HepG2 (cell line): ENCODE data around the gene BCAR3. TPM values are rescaled to one million over a fixed set of nuclear protein-coding genes. Genes with fewer than 3 reads are reported as not detected.

ENCODE experiments used
- ATAC-seq: fragments of 200-7000 bp; cut with Tn5 transposase; 3 replicates; pipeline ENCODE4 v1.9.1; 2020; ENCODE audit warnings: mild to moderate bottlenecking, moderate library complexity
- BruUV-seq: library from RNA; stranded (reverse); fragments of 400-500 nt; replicated peaks from 2 replicates; lab custom pipeline; 2021; lab: Mats Ljungman, UMichigan
- CTCF ChIA-PET: fragments of 300-600 bp; formaldehyde crosslinking; extraction: SDS; loops from one replicate; lab custom pipeline; 2021; ENCODE audit warnings: low total read pairs, inconsistent platforms, low intra/inter-chr PET ratio; lab: Yijun Ruan, JAX
- POLR2A ChIA-PET: fragments of 350-600 bp; sonication (Branson Sonifier 250); formaldehyde crosslinking; loops from one replicate; lab custom pipeline; 2020; ENCODE audit warnings: antibody characterized with exemption, inconsistent platforms; lab: Yijun Ruan, JAX
- DNase-seq: peaks from one replicate; pipeline ENCODE4 v3.0.0-alpha.2; 2015; ENCODE audit warnings: low spot score
- FAIRE-seq: peaks from 3 replicates; lab custom pipeline; 2011; peaks lifted over from hg19 to GRCh38; lab: Jason Lieb, UNC
- H2AFZ ChIP-seq: one replicate; pipeline ENCODE4 v1.6.1; 2011; ENCODE audit warnings: low read length, inconsistent platforms
- H3K27ac ChIP-seq: fragments of 300-600 bp; 3 replicates; pipeline ENCODE4 v1.8.0; 2011; ENCODE audit warnings: mixed run types, mild to moderate bottlenecking, mixed read lengths, low read length, inconsistent platforms; ENCODE audit not compliant: insufficient read depth; ENCODE audit errors: extremely low read length
- H3K27me3 ChIP-seq, 2 experiments: fragments of 200-600 bp in 1 of 2; 2 replicates in 1 of 2; 3 replicates in 1 of 2; pipeline versions ENCODE4 v1.6.0 to v1.8.0; 2011; ENCODE audit warnings: low read length in 2 of 2, mild to moderate bottlenecking in 2 of 2, moderate library complexity in 2 of 2, inconsistent platforms in 1 of 2; ENCODE audit not compliant: insufficient read depth in 2 of 2, control insufficient read depth in 1 of 2
- H3K36me3 ChIP-seq, 2 experiments: fragments of 200-600 bp in 1 of 2; replicated peaks in 1 of 2; 2 replicates in 1 of 2; 3 replicates in 1 of 2; pipeline versions ENCODE4 v1.5.1 to v1.8.0; 2011; ENCODE audit warnings: low read length in 2 of 2, inconsistent platforms in 1 of 2; ENCODE audit not compliant: insufficient read depth in 2 of 2, control insufficient read depth in 1 of 2
- H3K4me1 ChIP-seq: 2 replicates; pipeline ENCODE4 v1.5.1; 2012; ENCODE audit warnings: low read length, inconsistent platforms; ENCODE audit not compliant: insufficient read depth
- H3K4me2 ChIP-seq: 2 replicates; pipeline ENCODE4 v1.6.0; 2011; ENCODE audit warnings: low read depth, low read length, inconsistent platforms
- H3K4me3 ChIP-seq, 3 experiments: fragments of 200-600 bp in 1 of 3; sonication (generic), shearing (Covaris generic) in 1 of 3; replicated peaks in 1 of 3; 2 replicates each; pipeline ENCODE4 v1.5.1; 2011 to 2016; ENCODE audit warnings: low read length in 3 of 3, inconsistent platforms in 2 of 3, low read depth in 2 of 3, mild to moderate bottlenecking in 2 of 3, control low read depth in 1 of 3, mixed read lengths in 1 of 3; ENCODE audit not compliant: insufficient read depth in 1 of 3
- H3K79me2 ChIP-seq: one replicate; pipeline ENCODE4 v1.6.1; 2011; ENCODE audit warnings: low read length, inconsistent platforms; ENCODE audit not compliant: insufficient read depth
- H3K9ac ChIP-seq: 2 replicates; pipeline ENCODE4 v1.6.0; 2011; ENCODE audit warnings: mild to moderate bottlenecking, low read depth, low read length, inconsistent platforms; ENCODE audit not compliant: insufficient read depth
- H3K9me3 ChIP-seq: 2 replicates; pipeline ENCODE4 v1.5.1; 2012; ENCODE audit warnings: mild to moderate bottlenecking, low read length
- H4K20me1 ChIP-seq: 2 replicates; pipeline ENCODE4 v1.6.0; 2011; ENCODE audit warnings: inconsistent platforms, mild to moderate bottlenecking, low read length, moderate library complexity; ENCODE audit not compliant: insufficient read depth
- AGO1 ChIP-seq: fragments of 200-400 bp; formaldehyde crosslinking; IDR thresholded peaks from 2 replicates; pipeline ENCODE4 v1.6.1; 2017; ENCODE audit warnings: mild to moderate bottlenecking, low read depth, low read length, moderate library complexity; ENCODE audit not compliant: poor library complexity, severe bottlenecking
- ATF7-NPFF ChIP-seq: sonication (generic); formaldehyde crosslinking; IDR thresholded peaks from 2 replicates; pipeline ENCODE4 v1.8.1; 2023; ENCODE audit warnings: mild to moderate bottlenecking, low read depth, missing genetic modification reagents, moderate library complexity
- CAMTA2 ChIP-seq: sonication (generic); formaldehyde crosslinking; IDR thresholded peaks from 2 replicates; pipeline ENCODE4 v1.4.0; 2020; ENCODE audit warnings: mild to moderate bottlenecking, missing genetic modification reagents, borderline replicate concordance
- FOXK1 ChIP-seq: sonication (generic); formaldehyde crosslinking; IDR thresholded peaks from 2 replicates; pipeline ENCODE4 v1.4.0; 2020; ENCODE audit warnings: low read depth, missing genetic modification reagents, borderline replicate concordance
- KLF13 ChIP-seq: sonication (generic); formaldehyde crosslinking; IDR thresholded peaks from 2 replicates; pipeline ENCODE4 v1.4.0; 2020; ENCODE audit warnings: mild to moderate bottlenecking, missing genetic modification reagents
- MAX ChIP-seq: IDR thresholded peaks from 2 replicates; pipeline ENCODE4 v1.6.1; 2012; ENCODE audit warnings: inconsistent platforms
- NFE2 ChIP-seq: sonication (generic); formaldehyde crosslinking; IDR thresholded peaks from 2 replicates; pipeline ENCODE4 v1.4.0; 2020; ENCODE audit warnings: missing genetic modification reagents
- NFRKB ChIP-seq: fragments of 450-650 bp; IDR thresholded peaks from 2 replicates; pipeline ENCODE4 v1.6.1; 2017
- RFX3 ChIP-seq: IDR thresholded peaks from 2 replicates; pipeline ENCODE4 v1.6.1; 2016; ENCODE audit warnings: missing biosample characterization, missing genetic modification reagents
- THAP11 ChIP-seq: IDR thresholded peaks from 2 replicates; pipeline ENCODE4 v1.6.1; 2016; ENCODE audit warnings: missing biosample characterization, missing genetic modification reagents
- ZFP36L2 ChIP-seq: sonication (generic); formaldehyde crosslinking; IDR thresholded peaks from 2 replicates; pipeline ENCODE4 v1.4.0; 2020; ENCODE audit warnings: missing genetic modification reagents
- ZNF605 ChIP-seq: sonication (generic); formaldehyde crosslinking; IDR thresholded peaks from 2 replicates; pipeline ENCODE4 v1.8.0; 2022; ENCODE audit warnings: mild to moderate bottlenecking, missing genetic modification reagents
- WGBS: methylation state at CpG from one replicate; pipeline ENCODE4 v1.1.6; 2017; ENCODE audit warnings: low lambda C conversion rate; 5-methylcytosine and 5-hydroxymethylcytosine counted together
- in situ Hi-C: cut with HindIII; loops from 2 replicates; pipeline ENCODE4 v1.10.0; 2017; ENCODE audit warnings: low pct_unique_long_range_greater_than_20kb; ENCODE audit not compliant: extremely low pct_ligation_motif_present
- intact Hi-C: fragments of 100-400 bp; cut with micrococcal nuclease; formaldehyde crosslinking; loops from one replicate; pipeline ENCODE4 v1.10.0; 2022; ENCODE audit not compliant: unreplicated experiment
- polyA plus RNA-seq, 8 experiments: library from polyadenylated mRNA; depleted of rRNA in 3 of 8; stranded (reverse) in 7 of 8; unstranded in 1 of 8; fragments of >200 nt; fragmentation: Illumina TruSeq in 4 of 8; extraction: Trizol in 4 of 8; gene quantifications; 2 replicates each; pipeline versions ENCODE4 v1.2.1 to v1.2.3, GENCODE V29; 2011 to 2016; ENCODE audit warnings: low read depth in 4 of 8, missing spikeins in 1 of 8, mixed read lengths in 1 of 8; ENCODE audit not compliant: insufficient read depth in 1 of 8
- total RNA-seq, 5 experiments: library from RNA; depleted of rRNA; stranded (reverse); fragments of >200 nt; fragmentation: Illumina TruSeq; extraction: Trizol; gene quantifications; 2 replicates each; pipeline ENCODE4 v1.2.3, GENCODE V29; 2016; ENCODE audit warnings: low read depth in 1 of 5
- TF ChIP-seq, protein P1 (sequence below): sonication (generic); formaldehyde crosslinking; IDR thresholded peaks from 2 replicates; pipeline ENCODE4 v1.9.0; 2021; ENCODE audit warnings: missing genetic modification reagents, borderline replicate concordance
- TF ChIP-seq, protein P2 (sequence below): sonication (generic); formaldehyde crosslinking; IDR thresholded peaks from 2 replicates; pipeline ENCODE4 v1.4.0; 2020; ENCODE audit warnings: missing genetic modification reagents
- TF ChIP-seq, protein P3 (sequence below): sonication (generic); formaldehyde crosslinking; IDR thresholded peaks from 2 replicates; pipeline ENCODE4 v1.5.0; 2020; ENCODE audit warnings: missing genetic modification reagents
- TF ChIP-seq, protein P4 (sequence below): sonication (generic); formaldehyde crosslinking; IDR thresholded peaks from 2 replicates; pipeline ENCODE4 v1.5.0; 2020; ENCODE audit warnings: mild to moderate bottlenecking, missing genetic modification reagents

BCAR3 gene
- total and polyA plus RNA-seq, 2 of the 13 experiments (the other 11 are each of a cell fraction or from before 2014, with no cell fraction given), result 3.6 to 4.8 TPM

- TF ChIP-seq, protein P1, sequence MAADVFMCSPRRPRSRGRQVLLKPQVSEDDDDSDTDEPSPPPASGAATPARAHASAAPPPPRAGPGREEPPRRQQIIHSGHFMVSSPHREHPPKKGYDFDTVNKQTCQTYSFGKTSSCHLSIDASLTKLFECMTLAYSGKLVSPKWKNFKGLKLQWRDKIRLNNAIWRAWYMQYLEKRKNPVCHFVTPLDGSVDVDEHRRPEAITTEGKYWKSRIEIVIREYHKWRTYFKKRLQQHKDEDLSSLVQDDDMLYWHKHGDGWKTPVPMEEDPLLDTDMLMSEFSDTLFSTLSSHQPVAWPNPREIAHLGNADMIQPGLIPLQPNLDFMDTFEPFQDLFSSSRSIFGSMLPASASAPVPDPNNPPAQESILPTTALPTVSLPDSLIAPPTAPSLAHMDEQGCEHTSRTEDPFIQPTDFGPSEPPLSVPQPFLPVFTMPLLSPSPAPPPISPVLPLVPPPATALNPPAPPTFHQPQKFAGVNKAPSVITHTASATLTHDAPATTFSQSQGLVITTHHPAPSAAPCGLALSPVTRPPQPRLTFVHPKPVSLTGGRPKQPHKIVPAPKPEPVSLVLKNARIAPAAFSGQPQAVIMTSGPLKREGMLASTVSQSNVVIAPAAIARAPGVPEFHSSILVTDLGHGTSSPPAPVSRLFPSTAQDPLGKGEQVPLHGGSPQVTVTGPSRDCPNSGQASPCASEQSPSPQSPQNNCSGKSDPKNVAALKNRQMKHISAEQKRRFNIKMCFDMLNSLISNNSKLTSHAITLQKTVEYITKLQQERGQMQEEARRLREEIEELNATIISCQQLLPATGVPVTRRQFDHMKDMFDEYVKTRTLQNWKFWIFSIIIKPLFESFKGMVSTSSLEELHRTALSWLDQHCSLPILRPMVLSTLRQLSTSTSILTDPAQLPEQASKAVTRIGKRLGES (CRISPR knock-in tag), result no peak
- TF ChIP-seq ATF7-NPFF (CRISPR knock-in tag) (no peak), THAP11 (CRISPR knock-in tag) (no peak)
Measured at GRCh38 chr1:93638981-93639380, 42.7 kb downstream of the BCAR3 start (continued).

DNA sequence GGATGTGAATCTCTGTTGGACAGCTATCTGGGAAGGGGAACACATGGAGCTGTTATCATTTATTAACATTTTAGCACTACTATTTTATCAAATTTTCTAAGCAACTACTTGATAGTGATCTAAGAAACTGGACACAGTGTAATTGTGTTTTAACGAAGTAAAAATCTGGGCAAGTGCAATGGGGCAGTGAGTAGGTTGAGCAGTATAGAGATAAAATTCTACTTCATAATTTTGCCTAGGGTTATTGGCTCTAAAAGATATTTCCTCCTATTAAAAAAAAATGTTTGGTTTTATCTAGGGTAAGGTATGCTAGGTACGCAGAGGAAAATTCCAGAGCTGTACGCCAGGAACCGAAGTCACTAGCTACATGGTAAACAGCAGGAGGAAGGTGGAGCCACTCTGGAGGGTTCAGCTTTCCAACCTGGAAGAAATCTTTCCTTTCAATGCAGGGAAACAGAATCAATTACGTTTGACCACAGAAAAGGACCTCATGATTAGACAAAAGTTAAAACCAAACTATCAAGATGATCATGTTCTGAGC lies 43.3 kb downstream of the BCAR3 start:
- H2AFZ ChIP-seq, result no peak overlapping the region

More for the DNA sequence above, 43.3 kb downstream of the BCAR3 start:
- Histone ChIP-seq H3K9me3 (no peaks in the 10 kb centered on the region), H4K20me1 (no peaks in the 10 kb centered on the region), H3K4me3 (no peak overlapping the region), H3K36me3 (peaks cover 0 to 25% of the 10 kb centered on the region in 2 experiments; a peak in 4 of 5 replicates), H3K4me1 (no peaks in the 10 kb centered on the region), H3K4me2 (no peak overlapping the region), H3K27me3 (no peaks in the 10 kb centered on the region), H3K79me2 (no peaks in the 10 kb centered on the region), H3K9ac (no peak overlapping the region), H3K27ac (no peak overlapping the region)
- WGBS, result 85% methylated on average over 5 of the region's 5 CpGs
- intact Hi-C loops, result no loop called here
- no TSS peak for BruUV-seq
- POLR2A ChIA-PET, result no interaction called here
- TF ChIP-seq KLF13 (CRISPR knock-in tag) (no peak), RFX3 (CRISPR knock-in tag) (no peak), ZFP36L2 (CRISPR knock-in tag) (no peak), FOXK1 (CRISPR knock-in tag) (no peak), AGO1 (no peak), ZNF605 (CRISPR knock-in tag) (no peak), NFRKB (no peak), MAX (no peak), NFE2 (CRISPR knock-in tag) (no peak), CAMTA2 (CRISPR knock-in tag) (no peak)
- TF ChIP-seq, protein P2, sequence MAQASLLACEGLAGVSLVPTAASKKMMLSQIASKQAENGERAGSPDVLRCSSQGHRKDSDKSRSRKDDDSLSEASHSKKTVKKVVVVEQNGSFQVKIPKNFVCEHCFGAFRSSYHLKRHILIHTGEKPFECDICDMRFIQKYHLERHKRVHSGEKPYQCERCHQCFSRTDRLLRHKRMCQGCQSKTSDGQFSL, result no peak
- TF ChIP-seq, protein P3, sequence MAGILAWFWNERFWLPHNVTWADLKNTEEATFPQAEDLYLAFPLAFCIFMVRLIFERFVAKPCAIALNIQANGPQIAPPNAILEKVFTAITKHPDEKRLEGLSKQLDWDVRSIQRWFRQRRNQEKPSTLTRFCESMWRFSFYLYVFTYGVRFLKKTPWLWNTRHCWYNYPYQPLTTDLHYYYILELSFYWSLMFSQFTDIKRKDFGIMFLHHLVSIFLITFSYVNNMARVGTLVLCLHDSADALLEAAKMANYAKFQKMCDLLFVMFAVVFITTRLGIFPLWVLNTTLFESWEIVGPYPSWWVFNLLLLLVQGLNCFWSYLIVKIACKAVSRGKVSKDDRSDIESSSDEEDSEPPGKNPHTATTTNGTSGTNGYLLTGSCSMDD (CRISPR knock-in tag), result no peak
- TF ChIP-seq, protein P4, sequence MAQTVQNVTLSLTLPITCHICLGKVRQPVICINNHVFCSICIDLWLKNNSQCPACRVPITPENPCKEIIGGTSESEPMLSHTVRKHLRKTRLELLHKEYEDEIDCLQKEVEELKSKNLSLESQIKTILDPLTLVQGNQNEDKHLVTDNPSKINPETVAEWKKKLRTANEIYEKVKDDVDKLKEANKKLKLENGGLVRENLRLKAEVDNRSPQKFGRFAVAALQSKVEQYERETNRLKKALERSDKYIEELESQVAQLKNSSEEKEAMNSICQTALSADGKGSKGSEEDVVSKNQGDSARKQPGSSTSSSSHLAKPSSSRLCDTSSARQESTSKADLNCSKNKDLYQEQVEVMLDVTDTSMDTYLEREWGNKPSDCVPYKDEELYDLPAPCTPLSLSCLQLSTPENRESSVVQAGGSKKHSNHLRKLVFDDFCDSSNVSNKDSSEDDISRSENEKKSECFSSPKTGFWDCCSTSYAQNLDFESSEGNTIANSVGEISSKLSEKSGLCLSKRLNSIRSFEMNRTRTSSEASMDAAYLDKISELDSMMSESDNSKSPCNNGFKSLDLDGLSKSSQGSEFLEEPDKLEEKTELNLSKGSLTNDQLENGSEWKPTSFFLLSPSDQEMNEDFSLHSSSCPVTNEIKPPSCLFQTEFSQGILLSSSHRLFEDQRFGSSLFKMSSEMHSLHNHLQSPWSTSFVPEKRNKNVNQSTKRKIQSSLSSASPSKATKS, result no peak
- DNase-seq, result no peak
- no peak for FAIRE-seq
- CTCF ChIA-PET, result no interaction called here
- in situ Hi-C loops, result loop anchor here (5.0 kb wide), 1 partner anchor 44 kb away; the partner anchor contains the start of gene BCAR3
- ATAC-seq, result no peak
